NCI-H1417 (cell line): Measurements from ENCODE around the gene RELT.

Experiments used
- DNase-seq, 3 experiments: peaks; one replicate each; lab custom pipeline; 2025; lab: John Stamatoyannopoulos, UW

Gene RELT, protein sequence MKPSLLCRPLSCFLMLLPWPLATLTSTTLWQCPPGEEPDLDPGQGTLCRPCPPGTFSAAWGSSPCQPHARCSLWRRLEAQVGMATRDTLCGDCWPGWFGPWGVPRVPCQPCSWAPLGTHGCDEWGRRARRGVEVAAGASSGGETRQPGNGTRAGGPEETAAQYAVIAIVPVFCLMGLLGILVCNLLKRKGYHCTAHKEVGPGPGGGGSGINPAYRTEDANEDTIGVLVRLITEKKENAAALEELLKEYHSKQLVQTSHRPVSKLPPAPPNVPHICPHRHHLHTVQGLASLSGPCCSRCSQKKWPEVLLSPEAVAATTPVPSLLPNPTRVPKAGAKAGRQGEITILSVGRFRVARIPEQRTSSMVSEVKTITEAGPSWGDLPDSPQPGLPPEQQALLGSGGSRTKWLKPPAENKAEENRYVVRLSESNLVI

DNA sequence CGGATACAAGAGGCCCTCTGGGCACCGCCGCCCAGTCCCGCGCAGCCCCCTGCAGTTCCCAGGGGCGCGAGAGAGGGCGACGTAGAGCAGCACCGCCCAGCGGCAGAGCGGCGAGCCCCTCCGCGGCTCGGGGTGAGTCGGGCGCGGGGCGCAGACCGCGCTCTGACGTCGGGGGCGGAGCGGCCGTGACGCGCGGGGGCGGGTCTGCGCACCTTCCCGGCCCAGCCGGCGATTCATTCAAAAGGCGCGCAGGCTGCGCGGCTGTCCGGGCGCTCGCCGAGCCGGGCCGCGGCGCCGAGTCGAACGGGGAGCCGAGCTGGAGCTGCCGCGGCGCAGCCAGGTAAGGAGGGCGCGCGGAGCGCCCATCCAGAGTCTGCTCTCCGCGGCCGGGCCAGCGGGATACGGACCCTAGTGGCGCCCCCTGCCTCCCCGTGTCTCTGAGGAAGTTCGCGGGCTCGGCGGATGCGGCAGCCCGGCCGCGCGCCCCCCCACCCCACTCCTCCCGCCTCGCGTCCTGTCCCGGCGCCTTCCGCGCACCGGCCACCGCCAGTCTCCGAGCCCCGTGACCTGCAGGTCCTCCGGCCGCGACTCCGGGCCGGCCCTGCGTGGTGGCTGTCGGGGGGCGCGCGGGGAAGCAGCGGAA is at the start of gene RELT:
Gene RELT (plus strand): TSS at position 240 of the 643 bp plus-strand sequence. CDS start 12,738 bp downstream, outside the sequence.
- DNase-seq: peak; percentile 91 to 94 (median 93)

DNA sequence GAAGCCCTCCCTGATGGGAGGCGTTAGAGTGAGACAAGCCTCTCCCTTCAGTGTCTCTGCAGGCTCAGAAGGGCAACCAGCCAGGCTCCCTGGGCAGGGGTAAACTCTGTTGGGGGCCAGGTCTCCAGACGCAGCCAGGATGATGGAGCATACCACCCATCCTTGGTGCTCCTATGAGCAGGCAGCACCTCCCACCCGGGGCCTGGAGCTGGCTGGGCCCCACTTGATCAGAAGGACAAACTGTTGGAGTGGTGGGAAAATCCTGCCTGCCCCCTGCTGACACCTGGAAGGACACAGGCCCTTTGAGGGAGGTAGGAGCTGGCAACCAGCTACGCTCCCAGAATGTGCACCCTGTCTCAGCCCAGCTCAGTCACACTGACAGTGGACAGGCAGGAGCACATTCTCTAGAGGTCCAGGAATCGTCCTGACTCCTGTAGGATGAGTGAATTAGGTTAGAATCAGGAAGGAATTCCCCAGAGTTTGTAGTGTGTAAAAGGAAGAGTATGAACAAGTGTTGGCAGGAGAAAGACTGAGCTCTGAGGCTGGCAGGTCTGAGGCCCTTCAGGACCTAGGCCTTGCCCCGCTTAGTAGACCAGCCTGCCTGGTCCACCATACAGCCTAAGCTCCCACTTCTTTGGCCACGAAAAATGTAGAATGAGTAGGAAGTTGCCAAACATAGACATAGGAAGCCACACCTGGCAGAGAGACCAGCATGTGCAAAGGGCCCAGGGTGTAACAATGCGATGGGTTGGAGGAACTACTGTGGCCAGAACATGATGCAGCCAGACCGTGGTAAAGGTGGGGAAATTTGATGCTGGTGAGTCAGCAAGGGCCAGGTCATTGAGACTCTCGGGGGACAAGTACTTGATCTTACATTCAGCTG is 49.0 kb upstream of the RELT start:
- DNase-seq: no peak

DNA sequence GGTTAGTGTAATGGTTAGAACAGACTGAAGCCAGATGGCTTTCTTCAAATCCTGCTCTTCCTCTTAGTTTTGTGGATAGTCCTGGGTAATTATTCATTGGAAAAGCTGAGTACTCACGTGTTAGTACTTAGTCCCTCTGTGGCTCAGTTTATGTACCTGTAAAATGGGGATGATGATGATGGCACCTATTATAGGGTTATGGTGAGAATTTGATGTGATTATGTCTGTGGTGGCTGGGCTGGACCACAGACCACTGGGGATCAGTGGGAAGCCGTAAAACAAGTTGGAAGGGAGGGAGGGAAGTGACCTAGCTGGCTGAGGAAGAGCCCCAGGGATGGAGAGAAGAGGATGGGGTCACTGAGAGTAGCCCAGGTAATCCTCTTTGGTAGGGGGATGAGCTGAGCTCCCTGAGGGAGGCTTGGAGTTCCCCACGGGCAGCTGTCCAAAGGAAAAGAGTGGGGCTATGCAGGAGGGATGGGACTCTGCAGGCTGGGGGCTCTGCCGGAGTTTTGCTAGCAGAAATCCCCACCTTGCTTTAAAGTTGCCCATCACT is 48.3 kb upstream of the RELT start:
- no peak for DNase-seq

DNA sequence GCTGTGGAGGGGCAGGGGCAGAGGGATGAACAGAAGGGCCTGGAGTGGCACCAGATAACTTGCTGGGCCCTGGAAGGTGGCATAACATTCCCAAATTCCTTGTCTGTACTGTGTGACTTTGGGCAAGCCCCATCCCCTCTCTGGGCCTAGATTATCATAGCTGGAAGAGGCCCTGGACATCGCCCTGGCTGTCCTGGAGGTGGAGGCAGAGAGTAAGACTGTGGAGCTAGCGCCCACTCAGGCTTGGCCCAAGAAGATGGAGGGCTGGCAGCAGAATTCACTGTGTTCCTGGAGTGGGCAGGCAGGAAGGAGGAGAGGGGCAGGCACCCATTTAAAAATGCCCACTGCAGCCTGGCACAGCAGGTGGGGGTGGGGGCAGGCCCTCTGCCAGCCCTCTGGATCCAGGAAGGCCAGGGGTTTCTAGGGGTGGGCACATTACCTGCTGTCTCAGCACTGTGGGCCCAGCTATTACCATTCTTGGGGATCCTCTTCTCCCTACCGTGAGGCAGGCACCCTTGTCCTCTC is 45.6 kb upstream of the RELT start:
- DNase-seq: peak in 1 of 3 experiments; percentile 9

DNA sequence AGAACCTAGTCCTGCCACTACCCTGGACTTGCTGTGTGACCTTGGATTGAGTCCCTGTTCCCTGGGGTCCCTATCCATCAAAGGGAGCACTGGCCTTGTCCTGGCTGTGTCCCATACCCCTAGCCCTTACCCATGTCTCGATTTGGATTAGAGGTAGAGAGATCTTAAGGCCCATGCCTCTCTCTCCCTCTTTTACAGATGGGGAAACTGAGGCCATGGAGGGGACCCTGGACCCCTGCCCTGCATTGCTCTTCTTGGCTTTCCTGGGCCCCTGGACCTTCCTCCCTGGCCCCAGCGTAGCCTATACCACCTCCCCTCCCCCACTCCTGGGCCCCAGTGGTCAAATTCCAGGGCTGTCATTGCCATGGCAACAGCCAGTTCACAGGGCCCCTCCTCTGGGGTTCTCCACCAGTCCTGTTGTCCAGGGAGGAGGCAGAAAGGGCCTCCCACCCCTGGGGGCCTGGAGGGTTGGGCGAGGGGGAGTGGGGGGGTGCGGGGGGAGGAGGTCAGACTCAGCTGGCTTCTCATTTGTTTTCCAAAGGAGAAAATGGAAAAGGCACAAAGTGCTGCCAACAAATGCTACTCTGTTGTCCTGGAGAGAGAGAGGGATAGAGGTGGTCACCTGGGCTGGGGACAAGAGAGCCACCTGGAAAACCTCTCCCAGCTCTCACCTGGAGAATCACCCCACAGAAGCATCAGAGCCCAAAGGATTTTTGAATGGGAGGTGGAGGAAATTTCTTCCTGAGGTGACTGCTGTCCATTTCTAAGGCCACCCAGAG is 44.9 kb upstream of the RELT start:
- no peak for DNase-seq

DNA sequence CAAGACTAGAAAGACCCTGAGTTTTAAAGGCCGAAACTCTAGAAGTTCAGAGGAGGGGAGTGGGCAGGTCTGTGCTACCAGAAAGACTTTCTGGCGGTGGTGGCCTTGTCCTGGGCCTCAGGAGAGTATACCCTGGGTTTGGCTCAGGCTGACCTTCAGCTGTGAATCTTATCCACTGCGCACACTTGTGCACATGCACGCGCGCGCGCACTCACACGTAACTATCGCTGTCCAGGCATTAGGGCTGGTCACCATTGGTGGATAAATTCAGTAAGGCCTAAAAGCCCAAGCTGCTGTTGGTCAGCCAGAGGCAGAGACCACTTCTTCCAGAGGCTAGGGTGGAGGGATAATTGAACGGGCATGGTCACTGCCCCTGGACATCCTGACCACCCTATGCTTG is 43.0 kb upstream of the RELT start:
- DNase-seq: no peak

DNA sequence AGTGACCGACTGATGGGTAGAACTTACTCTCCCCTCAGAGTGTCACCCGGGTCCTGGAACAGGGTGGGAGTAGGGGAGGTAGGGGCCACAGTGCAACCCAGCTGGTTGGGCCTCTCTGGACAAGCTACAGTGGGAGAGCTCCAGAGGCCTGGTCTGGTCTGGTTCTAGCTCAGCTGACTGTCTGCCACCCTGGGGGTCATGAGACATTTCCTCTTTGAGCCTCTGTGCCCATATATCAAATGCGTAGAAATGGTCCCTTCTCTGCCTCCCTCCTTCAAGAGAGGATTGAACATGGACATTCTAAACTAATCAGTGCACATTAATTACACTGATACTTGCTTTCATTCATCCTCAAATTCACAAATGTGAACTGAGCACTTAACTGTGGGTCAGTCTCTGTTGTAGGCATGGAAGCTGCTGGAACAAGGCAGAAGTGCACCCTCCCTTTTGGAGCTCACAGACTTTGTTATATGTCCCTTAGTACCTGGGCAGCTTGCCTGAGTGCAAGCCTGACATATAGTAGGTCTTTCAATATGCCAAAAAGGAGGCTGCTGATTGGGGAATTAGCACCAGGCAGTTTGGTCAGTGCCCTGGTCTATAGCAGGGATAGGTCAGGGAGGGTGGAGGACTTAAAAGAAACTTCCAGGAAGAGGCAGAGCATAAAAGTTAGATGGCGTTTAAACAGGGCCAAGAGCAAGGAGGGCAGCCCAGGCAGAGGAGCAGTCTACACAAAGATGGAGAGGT is 42.4 kb upstream of the RELT start:
- no peak for DNase-seq

DNA sequence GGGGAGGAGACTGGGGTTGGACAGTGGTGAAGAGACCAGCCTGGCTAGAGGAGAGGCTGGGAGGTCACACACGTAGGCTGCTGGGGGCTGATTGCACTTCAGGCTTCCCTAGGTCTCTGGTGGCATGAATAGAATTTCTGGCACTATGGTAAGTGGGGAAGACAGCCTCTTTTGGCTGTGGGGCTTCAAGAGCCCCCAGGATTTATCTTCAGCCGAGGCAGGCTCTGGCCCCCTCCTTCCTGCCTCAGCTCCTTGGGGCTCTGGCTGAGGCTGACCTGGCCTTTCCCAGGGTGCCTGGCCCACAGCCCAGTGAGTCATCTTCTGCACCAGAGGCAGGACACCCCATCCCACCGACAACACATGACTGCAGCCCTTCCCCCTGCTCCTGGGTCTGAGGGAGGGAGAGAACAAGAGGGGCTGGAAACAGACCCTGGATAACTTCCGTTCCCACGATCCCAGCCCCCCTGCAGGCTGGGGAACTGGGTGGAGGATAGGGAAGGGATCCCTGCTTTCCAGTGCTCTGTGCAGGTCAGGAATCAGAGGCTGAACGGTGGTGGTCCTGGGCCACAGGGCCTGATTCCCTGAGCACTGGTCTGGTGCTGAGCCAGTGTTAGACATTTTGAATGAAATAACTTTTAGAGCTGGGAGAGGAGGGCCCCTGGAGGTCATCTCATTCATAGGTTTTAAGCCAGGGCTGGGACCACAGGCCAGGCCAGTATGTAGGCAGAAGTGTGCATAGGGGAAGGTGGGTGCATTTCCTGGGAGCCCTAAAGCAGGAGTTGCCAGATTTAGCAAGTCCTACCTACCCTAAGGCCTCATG is 41.6 kb upstream of the RELT start:
- DNase-seq: no peak

DNA sequence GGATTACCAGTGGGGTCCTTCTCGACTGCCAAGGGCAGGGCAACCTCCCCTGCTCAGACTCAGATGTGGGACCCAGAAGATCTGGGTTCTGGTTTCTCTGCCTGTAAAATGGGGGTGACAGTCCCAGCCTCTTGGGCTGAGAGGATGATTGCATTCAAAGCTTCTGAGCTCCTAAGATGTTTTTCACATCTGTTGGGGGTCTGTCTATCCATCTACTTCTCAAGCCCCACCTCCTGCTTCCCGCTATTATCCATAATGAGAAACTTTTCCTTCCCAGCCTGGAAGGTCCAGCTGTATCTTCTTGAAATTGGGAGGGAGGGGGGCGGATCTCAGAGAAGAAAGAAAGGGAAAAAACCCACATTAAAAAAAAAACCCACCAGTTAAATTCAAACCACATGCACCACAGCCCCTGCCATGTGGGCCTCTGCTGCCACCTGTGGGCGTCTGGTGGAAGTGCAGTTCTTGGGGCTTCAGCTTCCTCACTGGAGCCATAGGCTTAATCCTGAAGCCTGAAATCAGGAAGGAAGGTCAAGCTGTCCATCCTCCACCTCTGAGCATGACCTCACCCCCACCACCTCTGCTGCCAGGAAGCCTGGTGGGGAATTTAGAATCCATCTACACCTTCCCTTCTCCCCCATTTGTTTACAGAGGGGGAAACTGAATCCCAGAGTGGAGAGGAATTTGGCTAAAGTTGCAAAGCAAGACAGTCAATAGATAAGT is 40.8 kb upstream of the RELT start:
- DNase-seq: peak; percentile 65 to 87 (median 81)

DNA sequence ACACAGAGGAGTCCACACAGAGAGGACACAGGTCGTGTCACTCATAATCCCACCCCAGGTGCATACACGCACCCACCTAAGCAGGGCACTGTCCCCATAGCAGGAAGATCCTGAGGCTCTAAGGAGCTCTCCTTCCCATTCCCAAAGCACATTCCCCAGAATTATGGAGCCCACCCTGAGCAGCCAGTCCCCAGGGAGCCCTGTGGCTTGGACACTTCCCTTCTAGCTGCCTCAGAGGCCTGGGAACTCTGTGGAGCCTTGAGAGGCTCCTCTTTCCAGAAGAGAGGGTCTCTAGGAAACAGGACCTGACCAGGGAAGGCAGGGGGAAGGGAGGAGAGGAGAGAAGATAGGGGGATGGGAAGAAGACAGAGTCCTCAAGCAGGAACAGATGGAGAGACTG is 38.4 kb upstream of the RELT start:
- DNase-seq: no peak

DNA sequence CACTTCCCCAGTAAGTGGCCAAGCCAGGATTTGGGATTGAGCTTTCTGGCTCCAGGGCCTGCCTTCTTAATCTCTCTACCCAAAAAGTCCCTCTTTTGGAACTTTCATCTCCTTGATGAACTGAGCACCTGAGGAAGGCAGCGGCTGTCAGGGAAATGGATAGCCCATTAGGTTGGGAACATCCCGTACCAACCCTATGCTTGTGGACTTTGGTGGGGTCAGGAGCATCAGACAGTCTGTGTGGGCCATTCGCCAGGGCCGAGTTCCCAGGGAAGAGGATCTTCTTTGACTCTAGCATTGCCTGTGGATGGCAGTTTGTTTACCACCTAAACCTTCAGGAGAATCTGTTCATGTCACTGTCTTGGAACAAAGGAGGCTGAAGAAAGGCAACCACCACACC is 37.9 kb upstream of the RELT start:
- no peak for DNase-seq

DNA sequence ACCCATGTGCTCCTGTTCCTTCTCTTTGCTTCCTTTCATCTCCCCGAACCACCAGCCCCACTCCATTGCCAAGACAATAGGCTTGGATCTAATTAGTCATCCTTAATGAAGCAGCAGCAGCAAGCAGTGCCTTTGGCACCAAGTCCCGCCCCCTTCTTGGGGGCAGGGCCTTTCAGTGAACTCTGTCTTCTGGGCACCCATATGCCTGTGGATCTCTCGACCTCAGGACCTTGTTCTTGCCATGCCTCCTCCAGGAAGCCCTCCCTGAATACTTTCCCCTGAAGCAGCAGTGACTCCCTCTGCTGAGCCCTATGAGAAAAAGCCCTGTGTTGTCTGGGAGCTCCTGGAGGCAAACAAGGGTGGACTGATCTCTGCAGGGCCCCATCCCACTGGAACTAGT is 36.0 kb upstream of the RELT start:
- DNase-seq: no peak

DNA sequence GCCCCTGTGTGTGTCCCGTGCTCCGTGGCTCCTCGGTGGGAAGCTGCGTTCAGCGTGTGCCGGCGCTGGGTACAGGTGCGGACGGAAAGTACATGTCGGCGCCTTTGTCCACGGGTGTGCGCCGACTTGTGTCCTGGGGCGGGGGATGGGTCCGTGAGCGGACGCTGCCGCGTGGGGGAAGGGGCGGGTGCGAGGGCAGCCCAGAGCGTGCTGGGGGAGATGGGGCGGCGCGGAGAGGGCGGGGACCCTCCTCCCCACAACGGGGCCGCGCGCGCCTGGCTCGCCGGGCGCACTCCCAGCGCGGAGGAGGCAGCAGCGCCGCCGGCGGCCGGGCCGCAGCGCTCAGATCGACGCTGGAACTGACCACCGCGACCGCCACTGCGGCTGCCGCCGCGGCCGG is 33.6 kb upstream of the RELT start:
- peak in 2 of 3 experiments; percentile 76 to 79 for DNase-seq

DNA sequence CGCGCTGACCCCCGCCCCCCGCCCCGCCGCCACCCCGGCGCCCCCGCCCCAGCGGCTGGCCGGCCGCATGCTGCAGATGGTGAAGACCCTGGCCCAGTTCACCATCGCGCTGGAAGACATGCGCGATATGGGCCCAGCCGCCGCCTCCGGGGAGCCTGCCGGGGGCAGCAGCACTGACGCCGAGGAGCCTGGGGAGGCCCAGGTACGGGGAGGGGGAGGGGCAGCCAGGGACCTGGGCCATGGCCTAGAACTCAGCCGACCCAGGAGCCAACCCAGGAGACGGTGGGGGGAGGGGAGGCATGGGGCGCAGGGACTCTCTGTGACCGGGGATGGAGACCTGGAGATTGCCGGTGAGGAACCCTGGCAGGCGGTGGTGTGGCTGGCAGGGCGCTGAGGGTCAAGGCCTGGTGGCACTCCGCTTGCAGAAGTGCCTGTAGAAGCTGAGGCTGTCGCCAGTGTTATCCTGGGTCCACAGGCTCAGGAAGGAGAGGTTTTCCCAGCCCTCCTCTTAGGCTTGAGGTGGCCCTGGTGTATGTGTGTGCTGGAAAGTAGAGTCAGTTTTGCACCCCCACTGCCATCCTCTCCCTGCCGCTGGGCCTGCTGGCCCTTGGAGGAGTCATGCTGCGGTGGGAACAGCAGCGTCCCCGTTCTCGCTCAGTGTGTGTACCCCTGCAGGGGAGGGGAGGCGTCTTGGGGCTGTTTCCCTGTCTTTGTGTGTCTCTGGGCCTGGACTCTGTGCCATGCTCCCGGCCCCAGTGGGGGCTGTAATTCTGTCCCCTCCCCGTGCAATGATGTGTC is 32.9 kb upstream of the RELT start:
- DNase-seq: peak in 2 of 3 experiments; percentile 33 to 45

DNA sequence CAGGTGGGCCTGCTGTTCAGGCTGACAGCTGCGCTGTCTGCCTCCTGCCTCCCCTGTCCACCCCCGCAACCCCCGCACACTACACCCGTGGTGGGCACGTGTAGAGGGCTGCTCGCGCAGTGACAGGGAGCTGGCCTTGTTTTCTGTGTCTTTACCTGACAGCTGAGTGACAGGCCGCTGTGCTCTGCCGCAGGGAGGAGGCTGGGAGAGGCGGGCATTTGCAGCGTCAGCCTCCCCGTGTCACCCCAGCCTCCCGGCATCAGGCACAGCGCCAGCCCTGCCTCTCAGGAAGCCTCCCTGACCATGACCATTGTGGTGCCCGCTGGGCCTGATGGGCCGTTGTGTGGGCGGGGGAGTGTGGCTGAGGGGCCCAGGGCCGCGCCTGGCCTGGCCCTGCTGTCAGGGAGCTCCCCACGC is 32.0 kb upstream of the RELT start:
- DNase-seq: peak in 2 of 3 experiments; percentile 24 to 48

DNA sequence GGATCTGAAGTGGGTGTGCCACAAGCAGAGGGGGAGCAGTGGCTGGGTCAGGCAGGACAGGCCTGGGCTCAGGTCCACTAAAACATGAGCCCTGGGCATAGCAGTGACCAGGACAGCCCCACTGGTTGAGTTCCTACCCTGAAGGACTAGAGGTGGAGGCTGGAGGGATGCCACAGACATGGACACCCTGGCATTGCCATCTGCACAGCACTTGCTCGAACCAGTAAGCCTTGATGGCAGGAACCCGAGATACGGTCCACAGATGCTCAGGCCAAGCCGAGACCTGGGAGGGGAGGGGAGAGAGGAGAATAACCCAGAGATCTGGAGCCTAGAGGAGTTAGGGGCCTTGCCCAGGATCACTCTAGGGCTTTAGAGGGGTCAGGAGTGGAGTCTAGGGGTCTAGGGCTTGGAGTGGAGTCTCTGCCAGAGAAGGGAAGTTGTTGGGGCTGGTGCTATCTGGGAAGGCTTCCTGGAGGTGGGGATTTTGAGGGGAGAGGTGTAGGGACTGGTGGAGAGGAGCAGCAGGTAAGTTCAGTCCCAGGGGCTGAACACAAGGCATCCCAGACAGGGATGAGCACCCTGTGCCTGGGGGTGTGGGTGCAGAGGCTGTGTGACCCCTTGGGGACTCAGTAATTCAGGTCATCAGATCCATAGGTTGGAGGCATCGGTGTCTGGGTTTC is 30.6 kb upstream of the RELT start:
- no peak for DNase-seq

DNA sequence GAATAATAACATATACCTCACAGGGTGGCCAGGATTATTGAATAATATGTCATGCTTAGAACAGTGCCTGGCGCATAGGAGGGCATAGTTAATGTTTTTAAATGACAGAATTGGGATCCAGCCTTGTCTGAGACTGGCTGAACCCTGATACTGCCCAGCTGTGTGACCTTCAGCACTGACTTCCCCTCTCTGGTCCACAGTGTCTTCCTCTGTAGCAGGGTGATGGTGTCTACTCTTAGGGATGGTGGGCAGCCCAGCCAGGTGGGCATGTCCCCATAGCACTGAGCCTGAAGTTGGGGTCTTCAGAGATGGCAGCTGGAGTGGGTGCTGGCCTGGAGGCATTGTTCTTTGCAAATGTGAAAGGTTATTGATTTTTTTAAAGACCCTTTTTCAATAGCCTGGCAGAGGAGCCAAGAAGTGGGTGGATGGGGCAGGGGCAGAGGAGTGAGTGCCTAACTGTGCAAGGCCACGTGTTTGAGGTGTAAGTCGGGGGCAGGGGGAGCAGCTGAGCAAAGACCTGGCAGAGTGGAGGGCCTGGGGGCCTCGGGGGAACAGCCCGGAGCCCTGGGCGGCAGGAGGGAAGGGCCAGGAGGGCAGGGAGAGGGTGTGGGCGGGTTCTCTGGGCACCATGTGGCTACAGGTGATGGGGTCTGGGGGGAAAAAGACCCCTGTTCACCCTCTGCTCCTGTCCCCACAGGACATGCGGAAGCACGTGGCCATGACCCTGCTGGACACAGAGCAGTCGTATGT is 29.8 kb upstream of the RELT start:
- no peak for DNase-seq
